Trophoblast cell (in vitro differentiated cells and primary cell): Measurements from ENCODE around the gene TMCO2.

Experiments used
- DNase-seq, 2 donors: peaks; one replicate each; pipeline ENCODE4 v3.0.0-alpha.2; 2016
- H2AFZ ChIP-seq: 2 replicates; pipeline ENCODE4 v1.6.1; 2013; ENCODE audit warnings: low read length, moderate library complexity, mild to moderate bottlenecking; ENCODE audit not compliant: insufficient read depth, poor library complexity
- H2AK5ac ChIP-seq: 2 replicates; pipeline ENCODE4 v1.6.1; 2013; ENCODE audit warnings: mild to moderate bottlenecking, low read length
- H2BK120ac ChIP-seq: 2 replicates; pipeline ENCODE4 v1.6.1; 2013; ENCODE audit warnings: low read length, mild to moderate bottlenecking, moderate library complexity; ENCODE audit not compliant: insufficient read depth, poor library complexity
- H2BK12ac ChIP-seq: 2 replicates; pipeline ENCODE4 v1.6.1; 2013; ENCODE audit warnings: mild to moderate bottlenecking, low read length, moderate library complexity
- H2BK5ac ChIP-seq: 2 replicates; pipeline ENCODE4 v1.6.1; 2013; ENCODE audit warnings: low read length, low read depth, moderate library complexity, mild to moderate bottlenecking; ENCODE audit not compliant: poor library complexity
- H3K14ac ChIP-seq: 2 replicates; pipeline ENCODE4 v1.6.1; 2013; ENCODE audit warnings: mild to moderate bottlenecking, low read length
- H3K18ac ChIP-seq: 2 replicates; pipeline ENCODE4 v1.6.1; 2013; ENCODE audit warnings: mild to moderate bottlenecking, low read length
- H3K23ac ChIP-seq: 2 replicates; pipeline ENCODE4 v1.6.1; 2013; ENCODE audit warnings: low read length
- H3K27ac ChIP-seq: 2 replicates; pipeline ENCODE4 v1.5.1; 2013; ENCODE audit warnings: low read depth, mild to moderate bottlenecking, inconsistent platforms, low read length, moderate library complexity
- H3K27me3 ChIP-seq: 2 replicates; pipeline ENCODE4 v1.6.1; 2013; ENCODE audit warnings: inconsistent platforms, mild to moderate bottlenecking, low read length, moderate library complexity; ENCODE audit not compliant: insufficient read depth
- H3K36me3 ChIP-seq, 2 experiments: 1 replicate in 1 of 2; 2 replicates in 1 of 2; pipeline ENCODE4 v1.6.1; 2013; ENCODE audit warnings: low read length in 2 of 2, mild to moderate bottlenecking in 2 of 2, moderate library complexity in 1 of 2; ENCODE audit not compliant: insufficient read depth in 2 of 2, control insufficient read depth in 1 of 2
- H3K4ac ChIP-seq: 2 replicates; pipeline ENCODE4 v1.6.1; 2013; ENCODE audit warnings: low read depth, mild to moderate bottlenecking, low read length, moderate library complexity
- H3K4me1 ChIP-seq, 2 experiments: 1 replicate in 1 of 2; 2 replicates in 1 of 2; pipeline ENCODE4 v1.6.1; 2013; ENCODE audit warnings: low read length in 2 of 2, mild to moderate bottlenecking in 2 of 2, moderate library complexity in 1 of 2; ENCODE audit not compliant: insufficient read depth in 2 of 2, control insufficient read depth in 1 of 2
- H3K4me2 ChIP-seq: 2 replicates; pipeline ENCODE4 v1.6.1; 2013; ENCODE audit warnings: inconsistent platforms, mild to moderate bottlenecking, low read length, moderate library complexity
- H3K4me3 ChIP-seq: 2 replicates; pipeline ENCODE4 v1.5.1; 2013; ENCODE audit warnings: mild to moderate bottlenecking, low read depth, low read length, inconsistent platforms
- H3K79me1 ChIP-seq: one replicate; pipeline ENCODE4 v1.6.1; 2013; ENCODE audit warnings: low read length
- H3K79me2 ChIP-seq: 2 replicates; pipeline ENCODE4 v1.6.1; 2013; ENCODE audit warnings: low read length, mild to moderate bottlenecking; ENCODE audit not compliant: control insufficient read depth, insufficient read depth, poor library complexity
- H3K9ac ChIP-seq: 2 replicates; pipeline ENCODE4 v1.6.1; 2013; ENCODE audit warnings: mild to moderate bottlenecking, low read length
- H3K9me3 ChIP-seq: 2 replicates; pipeline ENCODE4 v1.6.1; 2013; ENCODE audit warnings: low read depth, mild to moderate bottlenecking, control low read depth, inconsistent platforms, low read length; ENCODE audit not compliant: insufficient read depth
- H4K12ac ChIP-seq: 2 replicates; pipeline ENCODE4 v1.6.1; 2013; ENCODE audit warnings: low read depth, mild to moderate bottlenecking, low read length, moderate library complexity
- H4K8ac ChIP-seq: 2 replicates; pipeline ENCODE4 v1.6.1; 2013; ENCODE audit warnings: low read depth, mild to moderate bottlenecking, low read length, moderate library complexity
- H4K91ac ChIP-seq: one replicate; pipeline ENCODE4 v1.6.1; 2013; ENCODE audit warnings: low read depth, mild to moderate bottlenecking, low read length, moderate library complexity
- WGBS: extraction: QIAGEN DNeasy Blood & Tissue Kit; methylation state at CpG from one replicate; pipeline ENCODE4 v1.1.7; 2013; ENCODE audit warnings: missing lambda C conversion rate; ENCODE audit not compliant: insufficient read length, insufficient coverage; ENCODE audit errors: extremely low coverage; 5-methylcytosine and 5-hydroxymethylcytosine counted together

Gene TMCO2

DNA sequence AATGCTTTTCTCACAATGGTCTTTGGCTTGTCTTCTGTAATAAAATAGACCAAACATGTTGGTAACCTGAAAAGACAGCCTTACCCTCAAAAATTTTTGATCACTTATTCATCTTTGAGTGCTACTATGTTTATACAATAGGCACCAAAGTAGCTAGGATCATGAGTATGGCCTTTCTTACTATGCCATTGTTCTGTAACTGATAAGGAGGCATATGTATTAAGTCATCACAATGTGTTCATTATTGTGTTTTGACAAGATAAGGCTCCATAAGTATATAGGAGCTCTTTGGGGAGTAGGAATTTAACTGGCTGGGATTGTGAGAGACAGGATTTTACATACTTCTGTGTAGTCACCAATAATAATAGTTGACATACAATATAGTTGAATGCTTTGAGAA lies 675 bp downstream of the TMCO2 start:
- Histone ChIP-seq H2BK5ac (no peak overlapping the region), H3K14ac (no peak overlapping the region), H4K8ac (no peak overlapping the region), H3K79me2 (no peaks in the 10 kb centered on the region), H3K9me3 (no peaks in the 10 kb centered on the region), H3K9ac (no peak overlapping the region), H2AFZ (no peak overlapping the region), H3K18ac (no peak overlapping the region), H2BK120ac (no peak overlapping the region), H2BK12ac (no peak overlapping the region), H3K79me1 (no peaks in the 10 kb centered on the region), H3K27me3 (no peaks in the 10 kb centered on the region), H3K4ac (no peak overlapping the region), H4K91ac (no peak overlapping the region), H3K4me1 (no peaks in the 10 kb centered on the region), H4K12ac (no peak overlapping the region), H3K23ac (no peak overlapping the region), H3K27ac (no peak overlapping the region), H3K36me3 (no peaks in the 10 kb centered on the region), H3K4me2 (no peak overlapping the region), H2AK5ac (no peak overlapping the region), H3K4me3 (no peak overlapping the region)
- DNase-seq, result no peak

DNA sequence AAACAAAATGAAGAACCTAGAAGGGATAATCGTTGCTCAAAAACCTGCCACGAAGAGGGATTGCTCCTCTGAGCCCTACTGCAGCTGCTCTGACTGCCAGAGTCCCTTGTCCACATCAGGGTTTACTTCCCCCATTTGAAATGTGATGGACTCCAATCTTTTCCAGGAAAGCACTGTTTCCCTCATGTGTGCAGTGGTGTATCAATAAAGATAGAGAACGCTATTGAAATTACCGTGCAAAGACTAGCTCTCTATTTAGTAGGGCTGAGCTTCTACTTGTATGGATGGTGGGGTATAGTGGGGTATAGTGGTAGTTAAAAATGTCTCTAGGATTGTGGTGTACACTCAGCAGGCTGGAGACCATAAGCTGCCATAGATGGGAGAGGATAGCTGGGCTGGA lies 3.7 kb downstream of the TMCO2 start:
- no CpG with 5 or more reads among the region's 4 CpGs for WGBS

DNA sequence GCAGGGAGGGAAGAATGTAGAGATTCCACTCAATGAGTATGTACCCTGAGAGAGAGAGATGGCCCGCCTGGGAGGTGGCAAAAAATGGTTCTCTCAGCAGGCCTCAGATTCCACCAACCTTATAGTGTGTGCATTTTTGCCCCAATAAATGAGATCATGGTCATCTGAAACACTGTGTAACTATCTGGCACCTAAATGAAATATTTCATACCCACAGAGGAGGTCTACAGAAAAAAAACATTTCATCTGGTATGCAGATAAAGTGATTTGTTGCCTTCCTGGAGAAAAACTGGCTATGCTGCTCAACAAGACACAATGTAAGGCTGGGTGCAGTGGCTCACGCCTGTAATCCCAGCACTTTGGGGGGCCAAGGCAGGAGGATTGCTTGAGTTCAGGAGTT lies 4.9 kb downstream of the TMCO2 start:
- H4K91ac ChIP-seq, result no peak overlapping the region
- H3K4me1 ChIP-seq, result no peaks in the 10 kb centered on the region
- no CpG with 5 or more reads among the region's 2 CpGs for WGBS
- no peak overlapping the region for H3K14ac ChIP-seq
- H2AFZ ChIP-seq, result no peak overlapping the region
- no peak overlapping the region for H3K4me3 ChIP-seq
- H3K27me3 ChIP-seq, result no peaks in the 10 kb centered on the region
- H3K23ac ChIP-seq, result no peak overlapping the region
- no peak overlapping the region for H2BK5ac ChIP-seq
- H3K4me2 ChIP-seq, result no peak overlapping the region
- H3K9ac ChIP-seq, result no peak overlapping the region
- DNase-seq, result no peak
- no peak overlapping the region for H2BK12ac ChIP-seq
- H3K36me3 ChIP-seq, result no peaks in the 10 kb centered on the region
- H3K18ac ChIP-seq, result no peak overlapping the region
- no peak overlapping the region for H2BK120ac ChIP-seq
- H3K4ac ChIP-seq, result no peak overlapping the region
- no peak overlapping the region for H4K12ac ChIP-seq
- H3K27ac ChIP-seq, result no peak overlapping the region
- peaks cover 3% of the 10 kb centered on the region for H3K79me2 ChIP-seq
- H2AK5ac ChIP-seq, result no peak overlapping the region
- peaks cover 4% of the 10 kb centered on the region for H3K79me1 ChIP-seq
- H3K9me3 ChIP-seq, result no peaks in the 10 kb centered on the region
- no peak overlapping the region for H4K8ac ChIP-seq

More for the DNA sequence above, 3.7 kb downstream of the TMCO2 start:
- no peak for DNase-seq
- Histone ChIP-seq H2AK5ac (no peak overlapping the region), H4K8ac (no peak overlapping the region), H3K36me3 (no peaks in the 10 kb centered on the region), H3K79me2 (no peaks in the 10 kb centered on the region), H2BK12ac (no peak overlapping the region), H3K9ac (no peak overlapping the region), H3K14ac (no peak overlapping the region), H2BK120ac (no peak overlapping the region), H3K27ac (no peak overlapping the region), H3K27me3 (no peaks in the 10 kb centered on the region), H2AFZ (no peak overlapping the region), H3K9me3 (no peaks in the 10 kb centered on the region), H2BK5ac (no peak overlapping the region), H3K23ac (no peak overlapping the region), H3K18ac (no peak overlapping the region), H3K4ac (no peak overlapping the region), H3K4me1 (no peaks in the 10 kb centered on the region), H3K4me2 (no peak overlapping the region), H4K12ac (no peak overlapping the region), H3K4me3 (no peak overlapping the region), H3K79me1 (no peaks in the 10 kb centered on the region), H4K91ac (no peak overlapping the region)

DNA sequence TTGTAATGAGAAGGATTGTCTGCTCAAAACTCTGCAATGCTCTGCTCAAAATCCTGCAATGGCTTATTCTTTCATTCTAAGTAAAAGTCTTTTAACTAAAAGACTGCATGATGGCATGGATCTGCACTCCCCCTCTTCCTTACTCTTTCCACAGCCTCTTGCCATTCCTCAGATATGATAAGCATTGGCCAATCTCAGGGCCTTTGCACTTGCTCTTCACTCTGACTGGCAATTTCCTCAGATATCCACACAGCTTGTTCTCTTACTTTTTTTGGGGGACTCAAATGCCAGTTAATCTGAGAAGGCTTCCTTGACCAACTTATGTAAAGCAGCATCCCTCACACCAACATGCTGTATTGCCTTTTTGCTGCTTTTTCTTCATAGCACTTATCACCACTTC lies 7.5 kb downstream of the TMCO2 start:
- Histone ChIP-seq H3K79me1 (peaks cover 9% of the 10 kb centered on the region), H2AK5ac (no peak overlapping the region), H3K4ac (no peak overlapping the region), H3K23ac (no peak overlapping the region), H3K4me1 (no peaks in the 10 kb centered on the region), H4K8ac (no peak overlapping the region), H3K4me2 (no peak overlapping the region), H2AFZ (no peak overlapping the region), H2BK5ac (no peak overlapping the region), H3K79me2 (peaks cover 7% of the 10 kb centered on the region), H3K18ac (no peak overlapping the region), H2BK12ac (no peak overlapping the region), H4K12ac (no peak overlapping the region), H3K9ac (no peak overlapping the region), H2BK120ac (no peak overlapping the region), H3K36me3 (peaks cover 6 to 8% of the 10 kb centered on the region in 2 experiments), H3K14ac (no peak overlapping the region), H3K27me3 (no peaks in the 10 kb centered on the region), H4K91ac (no peak overlapping the region), H3K27ac (no peak overlapping the region), H3K9me3 (no peaks in the 10 kb centered on the region), H3K4me3 (no peak overlapping the region)
- no peak for DNase-seq
